NB4 (cell line): ENCODE results near the gene ISL1.

Experiments used
- DNase-seq: peaks from one replicate; pipeline ENCODE4 v3.0.0; 2010; ENCODE audit warnings: low read depth
- H3K4me3 ChIP-seq: one replicate; pipeline ENCODE4 v1.5.1; 2011; ENCODE audit warnings: mild to moderate bottlenecking, low read depth, low read length, moderate library complexity
- CTCF ChIP-seq: IDR thresholded peaks from one replicate; pipeline ENCODE4 v1.5.1; 2012; ENCODE audit warnings: low read depth, low read length
- MAX ChIP-seq: IDR thresholded peaks from 2 replicates; pipeline ENCODE4 v1.6.1; 2011; ENCODE audit warnings: low read depth, low read length
- MYC ChIP-seq: IDR thresholded peaks from 2 replicates; pipeline ENCODE4 v1.6.1; 2011; ENCODE audit warnings: low read depth, low read length
- POLR2A ChIP-seq: IDR thresholded peaks from 2 replicates; pipeline ENCODE4 v1.6.1; 2011; ENCODE audit warnings: mild to moderate bottlenecking; ENCODE audit not compliant: insufficient read length; ENCODE audit errors: extremely low read depth

ISL1 gene

GRCh38 chr5:51399643-51400006 lies 16.4 kb downstream of the ISL1 start:
- H3K4me3 ChIP-seq: no peak overlapping the region
- no peak for DNase-seq

GRCh38 chr5:51404255-51404654 lies 21.0 kb downstream of the ISL1 start:
- DNase-seq: no peak
- TF ChIP-seq POLR2A (no peak), CTCF (no peak), MYC (no peak), MAX (no peak)
- H3K4me3 ChIP-seq: no peak overlapping the region

More at GRCh38 chr5:51399643-51400006, 16.4 kb downstream of the ISL1 start:
- TF ChIP-seq CTCF (no peak), MAX (no peak), POLR2A (no peak), MYC (no peak)

- TF ChIP-seq POLR2A (no peak), MAX (no peak), CTCF (no peak), MYC (no peak)
- no peak for DNase-seq
- no peak overlapping the region for H3K4me3 ChIP-seq
Observed at GRCh38 chr5:51411921-51412325, 28.7 kb downstream of the ISL1 start.

- H3K4me3 ChIP-seq: no peak overlapping the region
Observed at GRCh38 chr5:51414516-51414915, 31.3 kb downstream of the ISL1 start.

GRCh38 chr5:51416149-51416548 lies 32.9 kb downstream of the ISL1 start:
- no peak for TF ChIP-seq MYC
- TF ChIP-seq CTCF: no peak
- TF ChIP-seq MAX: no peak
- TF ChIP-seq POLR2A: no peak
- peak; percentile 2 for DNase-seq
- H3K4me3 ChIP-seq: no peak overlapping the region

More at GRCh38 chr5:51414516-51414915, 31.3 kb downstream of the ISL1 start:
- TF ChIP-seq MAX: no peak
- no peak for TF ChIP-seq MYC
- TF ChIP-seq POLR2A: no peak
- no peak for TF ChIP-seq CTCF
- DNase-seq: no peak

GRCh38 chr5:51433052-51433710 lies 49.9 kb downstream of the ISL1 start:
- DNase-seq: no peak
- H3K4me3 ChIP-seq: no peak overlapping the region
- TF ChIP-seq CTCF: no peak
- TF ChIP-seq POLR2A: no peak
- no peak for TF ChIP-seq MAX
- TF ChIP-seq MYC: no peak
